Activated T-helper 1 cell treated with anti-CD3 and anti-CD28 coated beads, Interleukin-12 subunit alpha, Interleukin-12 subunit beta, Interleukin-2, Interleukin-4 antibody, amounts not matched to agents 30 ng/mL and 10 ng/mL and 1 ng/mL, durations not matched to agents 14 hours and 24 hours and 36 hours (primary cell): Measurements from ENCODE around the gene MAP3K10. TPM values are rescaled to one million over a fixed set of nuclear protein-coding genes. Genes with fewer than 3 reads are reported as not detected.

Experiments used
- DNase-seq: peaks from one replicate; pipeline ENCODE4 v3.0.0; 2021; ENCODE audit warnings: low spot score
- H3K27ac Mint-ChIP-seq: one replicate; pipeline ENCODE4 v1.8.0; 2021; ENCODE audit warnings: mild to moderate bottlenecking, mixed read lengths
- H3K27me3 Mint-ChIP-seq: one replicate; pipeline ENCODE4 v1.8.0; 2022; ENCODE audit warnings: mild to moderate bottlenecking, moderate library complexity, mixed read lengths; ENCODE audit not compliant: insufficient read depth
- H3K36me3 Mint-ChIP-seq: one replicate; pipeline ENCODE4 v1.8.0; 2021; ENCODE audit warnings: low read depth, mixed read lengths
- H3K4me1 Mint-ChIP-seq: one replicate; pipeline ENCODE4 v1.8.0; 2021; ENCODE audit warnings: low read depth, mixed read lengths
- H3K4me3 Mint-ChIP-seq: one replicate; pipeline ENCODE4 v1.8.0; 2021; ENCODE audit warnings: mild to moderate bottlenecking, moderate library complexity, mixed read lengths
- H3K9me3 Mint-ChIP-seq: one replicate; pipeline ENCODE4 v1.8.0; 2021; ENCODE audit warnings: mixed read lengths
- intact Hi-C: fragments of 100-400 bp; cut with micrococcal nuclease; formaldehyde crosslinking; loops from one replicate; pipeline ENCODE4 v1.15.1; 2024
- total RNA-seq: library from RNA; stranded (reverse); gene quantifications from 2 replicates; pipeline ENCODE4 v1.2.3, GENCODE V29; 2022

The MAP3K10 gene
- total RNA-seq, 1 donor from 2014 or later: 19.8 TPM

- Mint-ChIP-seq H3K27me3 (no peaks in the 10 kb centered on the region), H3K9me3 (no peaks in the 10 kb centered on the region)
- intact Hi-C loops: no loop called here
Observed at GRCh38 chr19:40244579-40245317, 53.5 kb downstream of the MAP3K10 start.

DNA sequence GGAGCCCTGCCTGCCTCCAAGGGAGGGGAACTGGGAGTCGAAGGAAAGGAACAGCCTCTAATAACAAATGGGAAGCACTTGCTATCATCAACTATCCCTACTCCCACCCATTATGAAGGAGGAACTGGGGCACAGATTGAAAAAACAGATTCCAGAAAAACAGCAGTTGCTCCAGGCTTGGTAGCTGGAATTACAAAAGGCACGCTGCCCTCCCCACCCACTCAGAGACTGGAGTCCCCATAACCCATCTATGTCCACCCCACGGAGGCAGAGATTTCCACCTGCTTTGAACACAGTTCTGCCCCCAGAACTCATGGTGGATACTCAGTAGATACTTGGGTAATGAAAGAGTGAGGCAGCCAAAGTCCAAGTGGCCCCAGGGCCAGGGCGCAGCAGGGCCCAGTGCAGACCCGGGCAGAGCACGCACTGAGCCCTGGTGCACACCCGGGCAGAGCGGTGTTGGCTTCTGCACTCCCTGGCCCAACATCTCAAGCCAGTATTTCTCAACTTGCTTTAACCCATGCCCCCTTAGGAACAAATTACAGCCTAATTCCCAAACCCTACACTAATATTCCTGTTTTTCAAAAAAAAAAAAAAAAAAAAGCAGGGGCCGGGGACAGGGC lies 54.4 kb downstream of the MAP3K10 start:
- H3K4me1 Mint-ChIP-seq: no peaks in the 10 kb centered on the region
- DNase-seq: no peak
- H3K27ac Mint-ChIP-seq: no peak overlapping the region
- no peaks in the 10 kb centered on the region for H3K9me3 Mint-ChIP-seq
- H3K36me3 Mint-ChIP-seq: peaks cover 10% of the 10 kb centered on the region
- H3K4me3 Mint-ChIP-seq: no peak overlapping the region
- no peaks in the 10 kb centered on the region for H3K27me3 Mint-ChIP-seq
- intact Hi-C loops: no loop called here

More at GRCh38 chr19:40244579-40245317, 53.5 kb downstream of the MAP3K10 start:
- Mint-ChIP-seq H3K27ac (no peak overlapping the region), H3K4me3 (no peak overlapping the region), H3K4me1 (no peaks in the 10 kb centered on the region), H3K36me3 (peaks cover 7% of the 10 kb centered on the region)
- DNase-seq: no peak

- Mint-ChIP-seq H3K27ac (no peak overlapping the region), H3K27me3 (no peaks in the 10 kb centered on the region), H3K9me3 (no peaks in the 10 kb centered on the region), H3K36me3 (peaks cover 6% of the 10 kb centered on the region), H3K4me1 (no peaks in the 10 kb centered on the region), H3K4me3 (no peak overlapping the region)
- intact Hi-C loops: no loop called here
- no peak for DNase-seq
Observed at GRCh38 chr19:40246292-40247073, 55.3 kb downstream of the MAP3K10 start.

GRCh38 chr19:40247178-40247577 lies 56.0 kb downstream of the MAP3K10 start:
- H3K36me3 Mint-ChIP-seq: peaks cover 6% of the 10 kb centered on the region
- no peak overlapping the region for H3K27ac Mint-ChIP-seq
- no peaks in the 10 kb centered on the region for H3K4me1 Mint-ChIP-seq
- H3K4me3 Mint-ChIP-seq: no peak overlapping the region
- no peak for DNase-seq
- no peaks in the 10 kb centered on the region for H3K27me3 Mint-ChIP-seq
- no peaks in the 10 kb centered on the region for H3K9me3 Mint-ChIP-seq
- intact Hi-C loops: no loop called here

DNA sequence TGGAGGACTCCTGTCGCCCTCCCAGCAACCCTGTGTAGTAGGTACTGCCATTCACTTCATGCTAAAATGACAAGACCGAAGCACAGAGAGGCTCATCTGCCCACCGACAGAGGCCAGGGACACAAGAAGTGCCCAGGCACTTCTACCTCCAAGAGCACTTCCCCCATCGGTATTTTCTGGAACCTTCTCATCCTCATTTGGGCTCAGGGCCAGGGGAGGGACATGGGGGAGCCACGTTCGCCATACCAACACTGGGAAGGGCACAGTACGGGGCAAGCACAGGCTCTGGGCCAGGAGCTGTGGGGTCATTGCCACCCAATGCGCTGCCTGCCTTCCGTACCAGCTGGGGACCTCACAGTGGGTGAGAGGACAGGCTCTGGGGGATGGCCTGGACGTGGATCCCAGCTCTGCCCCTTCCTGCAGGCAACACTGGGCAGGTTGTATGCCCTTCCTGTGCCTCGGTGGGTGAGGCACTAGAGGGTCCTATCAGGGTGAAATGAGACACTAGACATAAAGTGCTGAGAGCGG lies 56.6 kb downstream of the MAP3K10 start:
- Mint-ChIP-seq H3K9me3 (no peaks in the 10 kb centered on the region), H3K4me3 (no peak overlapping the region), H3K27me3 (no peaks in the 10 kb centered on the region), H3K4me1 (no peaks in the 10 kb centered on the region), H3K27ac (no peak overlapping the region), H3K36me3 (peaks cover 9% of the 10 kb centered on the region)
- no peak for DNase-seq
- intact Hi-C loops: no loop called here

DNA sequence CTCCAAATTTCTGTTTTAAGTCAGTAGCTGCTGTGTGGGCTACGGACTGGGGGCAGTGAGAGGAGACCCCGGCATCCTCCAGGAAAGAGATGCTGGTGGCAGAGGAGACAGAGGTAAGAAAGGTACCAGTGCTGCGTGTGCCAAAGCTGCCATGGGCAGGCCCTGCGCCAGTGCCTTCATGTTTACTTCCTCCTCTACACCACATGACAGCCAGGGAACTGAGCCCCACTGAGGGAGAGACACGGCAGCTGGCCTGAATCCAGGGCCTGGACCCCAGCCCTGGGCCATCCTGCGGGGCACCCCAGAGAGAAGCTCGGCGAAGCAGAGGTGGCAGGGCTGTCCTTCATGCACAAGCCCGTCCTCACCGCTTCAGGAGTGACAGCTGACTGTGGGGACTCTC lies 58.0 kb downstream of the MAP3K10 start:
- H3K27ac Mint-ChIP-seq: no peak overlapping the region
- H3K4me3 Mint-ChIP-seq: no peak overlapping the region
- no peaks in the 10 kb centered on the region for H3K9me3 Mint-ChIP-seq
- no peaks in the 10 kb centered on the region for H3K4me1 Mint-ChIP-seq
- H3K36me3 Mint-ChIP-seq: peaks cover 16% of the 10 kb centered on the region
- intact Hi-C loops: no loop called here
- no peak for DNase-seq
- no peaks in the 10 kb centered on the region for H3K27me3 Mint-ChIP-seq

- Mint-ChIP-seq H3K4me1 (no peaks in the 10 kb centered on the region), H3K27me3 (no peaks in the 10 kb centered on the region), H3K9me3 (no peaks in the 10 kb centered on the region), H3K36me3 (peaks cover 16% of the 10 kb centered on the region), H3K4me3 (no peak overlapping the region), H3K27ac (no peak overlapping the region)
- intact Hi-C loops: no loop called here
- DNase-seq: no peak
Observed at GRCh38 chr19:40249781-40250180, 58.6 kb downstream of the MAP3K10 start.

DNA sequence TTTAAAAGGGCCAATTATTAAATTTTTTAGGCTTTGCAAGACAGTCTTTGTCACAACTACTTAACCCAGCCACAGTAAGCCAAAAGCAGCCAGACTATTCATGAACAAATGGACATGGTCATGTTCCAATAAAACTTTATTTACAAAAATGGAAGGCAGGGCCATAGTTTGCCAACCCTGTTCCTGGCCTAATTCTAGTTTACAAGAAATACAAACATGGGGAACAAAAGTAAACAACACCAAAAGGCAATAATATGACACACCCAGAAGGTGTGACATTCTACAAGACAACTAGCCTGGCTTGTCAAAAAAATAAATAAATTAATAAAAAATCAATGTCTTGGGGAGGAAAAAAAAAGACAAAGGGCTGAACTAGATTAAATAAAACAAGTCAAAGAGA lies 60.0 kb downstream of the MAP3K10 start:
- no peak overlapping the region for H3K4me3 Mint-ChIP-seq
- H3K36me3 Mint-ChIP-seq: peaks cover 31% of the 10 kb centered on the region
- intact Hi-C loops: no loop called here

GRCh38 chr19:40251991-40252390 lies 60.8 kb downstream of the MAP3K10 start:
- H3K27ac Mint-ChIP-seq: no peak overlapping the region
- peaks cover 31% of the 10 kb centered on the region for H3K36me3 Mint-ChIP-seq
- H3K4me1 Mint-ChIP-seq: no peaks in the 10 kb centered on the region
- no peaks in the 10 kb centered on the region for H3K9me3 Mint-ChIP-seq
- DNase-seq: no peak
- H3K27me3 Mint-ChIP-seq: no peaks in the 10 kb centered on the region
- no peak overlapping the region for H3K4me3 Mint-ChIP-seq
- intact Hi-C loops: no loop called here

More for the DNA sequence above, 60.0 kb downstream of the MAP3K10 start:
- Mint-ChIP-seq H3K4me1 (no peaks in the 10 kb centered on the region), H3K27ac (no peak overlapping the region), H3K9me3 (no peaks in the 10 kb centered on the region), H3K27me3 (no peaks in the 10 kb centered on the region)
- DNase-seq: no peak

DNA sequence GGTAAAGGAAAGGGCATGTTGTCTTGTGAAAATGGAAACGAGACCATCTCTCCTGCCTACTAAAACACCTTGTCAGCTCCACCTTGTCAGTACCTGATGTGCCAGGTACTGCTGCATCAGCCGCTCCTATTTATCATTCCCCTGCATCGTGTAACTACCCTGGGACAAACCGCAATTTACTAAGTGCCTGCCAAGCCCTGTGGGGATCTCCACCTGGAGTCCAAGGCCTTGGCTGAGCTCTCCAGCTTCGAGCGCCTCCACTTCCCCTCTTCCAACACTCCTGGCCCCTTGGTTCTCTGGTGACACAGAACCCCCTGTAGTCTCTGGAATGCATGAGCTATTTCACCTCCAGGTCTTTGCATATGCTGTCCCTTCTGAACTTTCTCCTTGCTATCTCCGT lies 61.2 kb downstream of the MAP3K10 start:
- no peaks in the 10 kb centered on the region for H3K27me3 Mint-ChIP-seq
- no peaks in the 10 kb centered on the region for H3K9me3 Mint-ChIP-seq
- no peak overlapping the region for H3K27ac Mint-ChIP-seq
- H3K4me1 Mint-ChIP-seq: no peaks in the 10 kb centered on the region
- intact Hi-C loops: no loop called here
- H3K36me3 Mint-ChIP-seq: peaks cover 31% of the 10 kb centered on the region
- DNase-seq: no peak
- no peak overlapping the region for H3K4me3 Mint-ChIP-seq

DNA sequence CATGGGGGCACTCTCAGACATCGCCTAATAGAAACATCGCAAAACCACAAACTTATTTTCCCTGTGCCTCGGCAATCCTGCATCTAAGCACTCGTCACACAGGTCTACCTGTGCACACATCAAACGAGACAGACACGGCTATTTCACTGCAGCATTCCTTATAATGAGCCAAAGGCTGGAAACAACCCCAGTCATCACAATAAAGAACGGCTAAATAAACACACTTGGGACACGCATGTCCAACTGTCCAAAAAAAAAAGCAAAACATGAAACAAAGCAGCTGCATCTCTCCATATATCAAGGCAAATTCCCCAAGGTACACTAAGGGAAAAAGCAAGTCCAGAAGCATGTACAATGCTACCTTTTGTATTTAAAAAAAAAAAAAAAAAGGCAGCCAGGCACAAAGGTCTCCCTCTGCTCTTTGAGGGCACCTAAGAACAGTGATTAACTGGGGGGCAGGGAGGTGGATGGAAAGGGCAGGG lies 62.4 kb downstream of the MAP3K10 start:
- Mint-ChIP-seq H3K27me3 (no peaks in the 10 kb centered on the region), H3K36me3 (peaks cover 33% of the 10 kb centered on the region), H3K4me3 (no peak overlapping the region), H3K4me1 (no peaks in the 10 kb centered on the region), H3K9me3 (no peaks in the 10 kb centered on the region), H3K27ac (no peak overlapping the region)
- intact Hi-C loops: no loop called here
- DNase-seq: no peak

- no peaks in the 10 kb centered on the region for H3K9me3 Mint-ChIP-seq
- peaks cover 30% of the 10 kb centered on the region for H3K36me3 Mint-ChIP-seq
- no peaks in the 10 kb centered on the region for H3K27me3 Mint-ChIP-seq
- no peak overlapping the region for H3K4me3 Mint-ChIP-seq
- intact Hi-C loops: no loop called here
- DNase-seq: no peak
- H3K4me1 Mint-ChIP-seq: peaks cover 7% of the 10 kb centered on the region
- no peak overlapping the region for H3K27ac Mint-ChIP-seq
Observed at GRCh38 chr19:40254714-40255418, 63.6 kb downstream of the MAP3K10 start.
